ENCODE results near the gene MEIS2.

MEIS2 gene

DNA sequence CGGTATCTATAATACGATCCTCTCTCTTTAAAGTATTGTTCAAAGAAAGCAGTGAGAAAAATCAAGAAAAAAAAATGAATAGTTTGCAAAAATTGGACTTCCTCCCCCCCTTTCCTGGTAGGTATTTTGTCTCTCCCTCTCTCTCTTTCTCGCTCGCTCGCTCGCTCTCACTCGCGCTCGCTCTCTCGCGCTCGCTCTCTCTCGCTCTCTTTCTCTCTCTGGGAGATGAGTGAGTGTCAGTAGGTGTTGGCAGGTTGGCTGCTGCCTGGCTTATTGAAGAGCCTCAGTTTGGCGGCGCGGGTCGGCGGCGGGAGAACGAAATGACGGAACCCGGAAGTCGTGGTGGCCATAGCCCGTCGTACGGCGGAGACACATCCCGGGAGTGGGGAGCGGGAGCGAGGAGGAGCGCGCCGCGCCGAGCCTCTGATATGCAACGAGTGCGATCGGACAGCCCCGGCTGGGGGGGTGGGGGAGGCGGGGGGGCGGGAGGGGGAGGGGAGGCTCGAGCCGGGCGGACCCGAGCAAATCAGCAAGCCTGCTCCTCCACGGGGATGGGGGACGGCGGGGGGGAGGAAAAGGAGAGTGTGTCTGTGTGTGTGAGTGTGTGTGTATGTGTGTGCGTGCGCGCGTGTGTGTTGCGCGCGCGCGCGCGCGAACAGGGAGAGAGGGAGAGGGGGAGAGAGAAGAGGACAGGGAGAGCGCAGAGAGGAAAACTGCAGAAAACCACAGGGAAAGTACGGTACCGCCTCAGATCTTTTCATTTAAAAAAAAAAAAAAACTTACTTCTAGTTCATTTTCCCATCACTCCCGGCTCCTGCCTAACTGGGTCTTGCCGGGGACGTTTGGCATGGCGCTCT lies at the start of gene MEIS2:
Gene MEIS2 (minus strand): TSS at position 441 of the 857 bp plus-strand sequence. CDS start 1,083 bp downstream, outside the sequence.
- DNase-seq: peak; percentile 76

DNA sequence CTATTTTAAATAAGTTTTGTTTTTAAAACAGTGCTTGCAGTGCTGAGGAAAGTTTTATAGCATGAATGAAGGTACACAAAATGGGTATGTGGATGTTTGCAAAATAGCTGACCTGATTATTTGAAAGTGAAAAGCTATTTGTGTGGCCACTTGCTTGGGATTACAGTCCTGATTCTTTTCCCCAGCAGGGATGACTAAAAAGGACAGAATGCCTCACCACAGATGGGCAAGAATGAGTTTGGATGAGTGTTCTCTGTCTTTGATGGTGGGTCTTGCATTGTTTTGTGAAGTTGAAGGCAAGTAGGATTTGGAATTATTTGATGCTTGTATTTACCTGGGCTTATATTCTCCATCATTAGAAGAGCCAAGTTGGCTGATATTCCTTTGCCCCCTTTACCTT lies 48.8 kb upstream of the MEIS2 start:
- no peak for DNase-seq

DNA sequence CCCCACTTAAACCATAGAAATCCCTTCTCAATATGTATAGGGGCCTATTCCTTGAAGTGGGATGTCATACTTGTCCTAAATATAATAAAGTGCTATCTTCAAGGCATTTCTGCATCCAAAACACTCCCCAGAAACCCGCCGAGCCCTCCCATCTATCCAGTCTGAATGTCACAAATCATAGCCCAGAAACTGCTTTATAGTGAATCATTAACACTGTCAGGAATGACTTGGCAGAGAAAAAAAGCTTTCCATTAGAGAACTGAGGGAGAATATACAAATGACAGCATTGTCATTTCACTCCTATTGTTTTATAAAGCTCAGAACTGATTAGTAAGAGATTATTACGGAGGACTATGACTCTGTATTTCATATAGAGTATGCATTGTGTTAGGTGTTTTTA lies 48.4 kb upstream of the MEIS2 start:
- no peak for DNase-seq

DNA sequence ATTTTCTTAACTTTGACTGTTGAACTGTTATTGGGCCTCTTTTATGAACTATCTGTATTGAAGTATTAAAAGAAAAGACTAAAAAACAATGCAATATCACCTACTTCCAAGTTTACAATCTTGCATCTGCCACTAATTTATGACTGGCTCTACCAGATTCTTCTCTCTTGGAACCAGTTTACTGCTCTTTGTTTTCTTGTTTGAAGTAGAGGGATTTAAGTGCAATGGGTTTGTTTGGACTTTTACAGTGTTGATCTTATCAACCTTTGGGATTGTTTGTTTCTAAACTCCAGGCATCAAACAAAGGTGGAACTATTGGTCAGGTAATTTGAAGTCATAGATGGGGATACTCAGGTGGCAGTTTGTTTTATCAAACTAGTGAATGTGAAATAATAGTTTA lies 43.0 kb upstream of the MEIS2 start:
- DNase-seq: no peak

DNA sequence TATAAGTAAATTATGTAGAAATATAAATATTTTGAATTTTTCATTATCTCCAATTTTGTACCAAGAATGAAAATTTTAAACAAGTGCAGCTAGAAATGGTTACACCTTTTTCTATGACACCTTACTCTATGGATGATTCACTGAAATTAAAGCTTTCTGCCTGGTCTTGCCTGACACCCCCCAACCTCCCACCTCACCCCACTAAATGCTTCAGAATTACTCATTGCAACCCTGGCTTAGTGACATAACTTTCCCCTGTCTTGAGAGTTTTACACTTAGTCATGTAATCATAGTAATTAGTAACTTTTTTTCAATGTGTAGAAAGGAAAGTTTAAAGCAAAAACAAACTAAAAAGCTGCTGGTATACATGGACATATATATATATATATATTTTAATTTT lies 42.0 kb upstream of the MEIS2 start:
- no peak for DNase-seq

DNA sequence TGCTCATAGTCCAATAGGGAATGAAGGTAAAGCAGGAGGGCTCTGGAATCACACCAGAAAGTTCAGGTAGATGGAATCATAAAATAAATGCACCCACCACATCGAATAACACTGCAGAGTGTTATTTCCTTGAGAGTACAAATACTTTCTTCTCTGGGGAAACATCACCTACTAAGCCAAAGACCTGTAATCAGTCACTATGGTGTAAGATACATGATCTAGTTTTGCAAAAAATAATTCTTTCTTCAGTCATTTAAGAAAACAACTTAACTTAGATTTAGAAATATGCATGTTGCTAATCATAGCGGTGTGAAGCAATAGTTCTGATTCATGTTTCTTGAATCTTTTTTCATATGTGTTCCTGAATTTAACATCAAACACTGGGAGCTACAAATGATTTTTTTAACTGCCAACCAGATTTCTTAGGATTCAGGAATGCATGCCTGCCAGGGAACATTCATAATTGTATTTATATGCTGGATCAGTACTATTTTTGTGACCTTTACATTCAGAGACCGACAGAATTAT lies 40.2 kb upstream of the MEIS2 start:
- no peak for DNase-seq

DNA sequence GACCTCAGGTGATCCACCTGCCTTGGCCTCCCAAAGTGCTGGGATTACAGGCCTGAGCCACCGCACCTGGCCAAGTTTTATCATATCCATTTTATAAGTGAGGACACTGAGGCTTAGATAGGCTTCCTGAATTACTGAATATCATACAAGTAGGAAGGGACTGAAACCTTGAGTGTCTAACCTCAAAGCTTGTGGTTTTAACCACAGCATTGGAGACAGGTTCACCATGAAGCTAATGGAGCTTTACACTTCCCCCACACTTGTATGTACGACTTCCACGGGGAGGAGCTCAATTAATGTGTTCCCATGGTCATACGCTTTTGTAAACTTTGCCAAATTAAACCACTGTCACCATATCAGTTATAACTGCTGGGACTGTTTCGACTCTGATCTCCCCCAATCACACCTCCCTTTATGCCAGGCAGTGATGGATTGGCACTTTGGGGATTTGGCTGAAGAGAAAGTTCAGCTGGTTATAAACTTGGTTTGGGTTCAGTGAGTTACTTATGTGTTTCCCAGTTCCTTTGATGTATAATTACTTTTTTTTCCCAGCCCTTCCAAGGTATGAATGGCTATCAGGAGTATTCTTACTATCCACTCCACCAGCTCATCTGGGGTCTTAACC lies 38.4 kb upstream of the MEIS2 start:
- no peak for DNase-seq

DNA sequence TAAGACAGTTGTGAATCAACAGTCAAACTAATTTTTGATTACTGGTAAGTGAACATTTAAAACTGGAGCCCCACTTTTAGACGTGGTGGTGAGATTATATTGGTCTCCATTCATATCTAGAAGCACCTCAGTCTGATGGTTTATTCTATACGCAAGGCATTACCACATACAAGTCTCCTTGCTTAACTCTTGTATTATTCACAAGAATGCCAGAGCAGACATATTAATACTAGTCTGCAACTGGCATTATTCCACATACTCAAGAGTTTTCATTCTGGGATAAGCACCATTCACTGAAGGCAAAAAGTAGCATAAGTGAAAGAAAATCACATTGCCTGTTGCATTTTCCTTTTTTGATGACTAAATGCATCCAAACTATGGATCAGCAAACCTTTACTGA lies 36.9 kb upstream of the MEIS2 start:
- DNase-seq: no peak

DNA sequence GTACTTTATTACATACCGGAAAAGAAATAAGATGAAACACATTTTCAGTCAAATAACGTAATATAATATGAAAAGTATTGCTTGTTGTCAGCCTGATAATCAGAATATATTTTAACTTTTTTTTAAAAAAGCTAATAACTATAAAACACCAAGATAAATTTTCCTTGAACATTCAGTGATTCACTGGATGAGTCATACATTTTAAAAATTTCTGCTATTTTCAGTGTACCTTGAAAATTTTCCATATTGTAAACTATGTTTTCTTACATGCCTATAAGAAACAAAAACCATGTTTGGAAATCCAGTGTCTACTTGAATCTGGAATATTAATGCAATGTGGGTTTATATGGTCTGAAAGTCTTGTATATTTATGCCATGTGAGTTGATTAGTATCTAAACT lies 36.3 kb upstream of the MEIS2 start:
- DNase-seq: no peak

DNA sequence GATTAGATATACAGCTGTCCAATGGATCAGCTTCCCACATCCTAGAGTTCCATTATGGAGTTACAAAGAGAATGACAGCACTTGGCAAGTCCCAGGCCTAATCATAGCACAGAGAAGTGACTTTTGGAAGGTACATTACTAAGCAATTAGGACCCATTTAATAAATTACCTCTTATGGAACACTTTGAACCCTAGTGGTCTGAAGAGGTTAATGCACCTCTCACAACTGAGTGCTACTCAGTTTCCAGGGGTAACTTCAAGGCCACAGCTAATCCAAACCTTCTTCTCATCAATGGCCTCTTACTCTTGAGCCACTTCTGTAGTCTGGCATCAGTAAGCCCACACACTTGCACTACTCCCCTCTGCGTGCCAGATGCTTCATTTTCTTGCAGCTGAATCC lies 34.9 kb upstream of the MEIS2 start:
- DNase-seq: peak; percentile 53

DNA sequence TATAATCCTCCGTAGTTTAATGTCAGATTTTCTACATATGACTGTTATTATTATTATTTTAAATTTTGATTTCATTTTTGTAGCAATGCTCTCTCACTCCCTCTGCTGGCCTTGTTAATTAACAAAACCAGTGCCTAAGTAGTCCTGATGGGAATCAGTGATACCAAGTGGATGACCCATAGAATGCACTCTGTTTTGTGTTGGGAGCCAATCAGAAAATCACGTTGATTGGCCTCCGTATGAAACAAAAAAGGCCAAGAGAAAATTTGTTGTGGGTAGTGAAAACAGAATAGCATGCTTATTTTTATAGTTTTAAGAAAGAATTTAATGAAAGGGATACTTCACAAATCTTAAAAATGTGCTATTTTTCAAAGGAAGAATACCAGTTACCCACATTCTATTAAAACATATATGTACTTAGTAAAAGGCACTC lies 34.4 kb upstream of the MEIS2 start:
- peak; percentile 15 for DNase-seq

DNA sequence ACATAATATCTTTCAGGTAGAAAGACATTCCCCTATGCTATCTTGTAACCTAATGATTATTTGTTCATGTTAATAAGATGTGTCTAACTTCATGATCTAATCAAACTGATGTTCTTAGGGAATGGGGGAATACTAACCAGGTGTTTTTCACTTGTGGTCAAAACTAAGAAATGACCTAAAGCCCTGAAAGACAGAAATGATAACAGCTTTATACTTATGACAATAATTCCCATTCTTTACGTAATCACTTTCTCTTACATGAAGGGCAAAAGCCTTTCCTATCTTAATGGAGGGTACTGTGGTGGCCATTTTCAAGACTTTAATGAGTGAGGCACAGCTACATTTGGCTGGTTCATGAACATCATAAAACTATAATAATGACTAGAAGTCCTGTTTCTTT lies 33.9 kb upstream of the MEIS2 start:
- DNase-seq: no peak

DNA sequence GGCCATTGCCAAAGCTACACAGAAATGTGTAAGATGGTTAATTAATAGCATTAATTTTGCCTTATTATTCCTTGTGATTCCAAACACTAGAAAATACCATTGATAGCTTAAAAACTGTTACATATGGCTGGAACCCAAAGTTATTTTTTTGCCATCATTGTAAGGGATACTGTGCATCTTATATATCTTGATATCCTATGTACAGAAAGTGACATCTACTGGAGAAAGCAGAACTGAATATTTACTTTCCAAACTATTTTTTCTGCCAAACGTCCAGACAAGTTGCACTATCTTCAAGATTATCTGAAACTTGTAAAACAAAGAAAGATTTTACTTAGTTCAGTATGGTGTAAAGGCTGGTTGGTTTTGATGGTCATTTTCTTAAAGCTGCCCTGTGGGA lies 33.3 kb upstream of the MEIS2 start:
- no peak for DNase-seq

DNA sequence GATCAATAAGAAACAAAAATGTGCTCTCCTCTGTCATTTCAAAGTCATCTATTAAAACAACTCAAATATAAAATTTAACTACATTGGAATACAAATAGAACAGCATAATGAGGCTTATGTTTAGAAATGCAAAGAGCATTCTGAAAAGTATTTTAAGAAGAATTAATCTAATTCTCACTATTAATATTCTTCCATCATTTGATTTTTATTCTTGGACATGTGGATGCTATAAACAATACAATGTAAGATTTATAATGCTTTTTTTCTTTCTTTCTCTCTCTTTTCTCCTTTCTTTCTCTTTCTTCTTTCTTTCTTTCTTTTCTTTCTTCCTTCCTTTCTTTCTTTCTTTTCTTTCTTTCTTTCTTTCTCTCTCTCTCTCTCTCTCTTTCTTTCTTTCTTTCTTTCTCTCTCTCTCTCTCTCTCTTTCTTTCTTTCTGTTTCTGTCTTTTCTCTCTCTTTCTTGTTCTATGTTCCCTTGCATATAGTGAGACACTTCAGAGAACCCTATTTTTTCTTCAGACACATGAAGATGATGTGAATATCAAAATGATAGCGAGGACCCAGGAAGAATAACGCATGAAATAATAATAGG lies 32.6 kb upstream of the MEIS2 start:
- no peak for DNase-seq

DNA sequence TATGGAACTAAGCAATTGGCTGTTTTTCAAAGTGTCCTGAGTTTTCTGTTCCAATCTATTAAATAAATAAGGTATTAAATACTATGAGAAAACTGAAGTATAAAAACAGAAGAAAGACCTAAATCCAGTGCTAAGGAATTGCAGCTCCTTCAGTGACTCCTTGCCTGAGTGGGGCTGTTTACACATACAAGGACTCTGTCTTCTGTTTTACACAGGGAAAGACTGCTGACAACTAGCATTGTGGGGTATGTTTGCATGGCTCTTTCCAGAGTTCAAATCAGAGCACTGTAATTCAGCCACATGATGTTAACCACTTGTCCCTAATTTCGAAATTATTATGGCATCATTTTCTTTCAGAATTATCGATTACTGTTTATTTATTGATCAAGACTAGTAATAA lies 31.3 kb upstream of the MEIS2 start:
- DNase-seq: no peak

DNA sequence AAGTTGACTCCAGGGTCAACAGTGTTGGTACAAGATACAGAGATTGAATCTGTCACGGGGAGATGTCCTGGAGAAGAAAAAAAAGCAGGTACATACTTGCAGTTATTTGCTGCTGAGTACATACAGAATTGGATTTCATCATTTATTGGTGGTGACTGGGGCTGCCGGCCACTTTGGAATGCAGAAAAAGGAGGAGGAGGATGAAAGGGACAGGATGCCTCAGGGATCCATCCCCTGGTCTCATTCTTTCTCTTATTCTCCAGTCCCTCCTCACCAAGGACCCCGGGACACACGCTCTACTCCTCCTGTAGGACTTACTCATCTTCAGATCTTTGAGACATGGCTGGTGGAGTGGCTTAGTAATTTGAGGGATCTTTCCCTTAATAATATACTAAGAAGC lies 30.0 kb upstream of the MEIS2 start:
- DNase-seq: no peak

DNA sequence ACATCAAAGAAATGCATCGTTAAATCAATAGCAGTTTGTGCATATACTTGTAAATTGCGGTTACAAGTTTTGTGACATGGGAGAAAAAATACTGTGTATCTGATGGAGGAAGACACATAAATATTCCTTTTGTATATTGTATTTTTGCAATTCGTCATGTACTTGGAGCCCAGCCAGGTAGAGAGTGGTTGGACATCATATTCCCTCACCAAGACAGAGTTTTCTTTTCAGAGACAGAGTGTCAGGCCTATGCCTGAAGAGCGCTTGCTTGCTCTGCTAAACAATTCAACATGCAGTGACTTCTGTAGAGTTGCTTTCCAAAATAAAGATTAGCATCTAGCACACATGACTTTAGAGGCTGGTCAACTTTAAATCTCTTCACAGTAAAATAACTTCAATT lies 24.8 kb upstream of the MEIS2 start:
- no peak for DNase-seq

DNA sequence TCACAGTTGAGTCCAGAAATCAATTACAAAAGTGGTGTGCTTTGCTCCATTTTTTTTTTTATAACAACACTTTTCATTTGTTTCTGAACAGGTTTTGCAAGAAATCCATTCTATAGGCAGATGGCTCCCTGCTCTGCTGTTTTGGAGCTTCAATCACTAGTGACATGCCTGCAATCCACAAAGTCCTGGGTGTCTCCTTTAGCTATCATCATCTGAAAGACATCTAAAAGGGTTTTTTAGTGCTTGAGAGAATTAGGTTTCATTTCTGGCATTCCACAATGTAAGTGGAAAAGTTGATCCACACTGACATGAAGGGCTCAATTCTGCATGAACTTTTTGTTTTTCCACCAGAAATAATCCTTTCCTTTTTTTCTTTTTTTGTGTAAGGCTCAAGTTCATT lies 24.0 kb upstream of the MEIS2 start:
- DNase-seq: no peak

DNA sequence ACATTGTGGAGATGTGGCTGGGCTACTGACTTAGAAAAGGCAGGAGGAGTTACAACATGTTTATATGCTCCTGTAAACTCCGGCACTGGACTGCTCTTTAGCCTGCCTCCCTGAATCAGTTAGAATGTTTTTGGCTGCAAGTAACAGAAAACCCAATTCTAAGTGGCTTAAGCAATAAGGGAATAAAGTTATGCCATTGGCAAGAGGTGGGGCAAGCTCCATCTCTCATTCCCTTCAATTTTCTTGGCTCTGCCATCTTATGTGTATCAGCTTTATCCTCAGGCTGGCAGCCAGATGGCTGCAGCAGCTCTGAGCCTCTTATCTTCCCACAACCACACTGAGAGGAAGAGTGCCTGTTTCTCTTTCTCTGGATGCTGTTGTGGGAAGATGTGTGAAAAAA lies 22.4 kb upstream of the MEIS2 start:
- DNase-seq: no peak

DNA sequence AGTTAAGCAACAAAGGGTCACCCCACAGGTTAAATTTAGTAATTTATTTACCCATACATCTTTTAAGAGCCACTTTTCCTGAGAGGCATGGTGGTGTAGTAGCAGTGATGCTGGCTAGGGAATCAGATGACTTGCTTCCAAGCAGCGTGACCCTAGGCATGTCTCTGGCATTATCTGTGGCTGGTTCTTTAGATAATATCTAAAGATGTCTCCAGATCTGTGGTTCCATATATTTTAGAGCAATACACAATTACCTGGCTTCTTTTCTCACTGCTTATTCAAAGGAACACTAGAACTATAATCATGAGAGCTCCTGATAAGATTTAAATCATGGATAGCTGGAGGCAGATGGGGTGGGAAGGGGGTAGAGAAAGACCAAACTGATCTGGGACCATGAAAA lies 21.1 kb upstream of the MEIS2 start:
- no peak for DNase-seq

DNA sequence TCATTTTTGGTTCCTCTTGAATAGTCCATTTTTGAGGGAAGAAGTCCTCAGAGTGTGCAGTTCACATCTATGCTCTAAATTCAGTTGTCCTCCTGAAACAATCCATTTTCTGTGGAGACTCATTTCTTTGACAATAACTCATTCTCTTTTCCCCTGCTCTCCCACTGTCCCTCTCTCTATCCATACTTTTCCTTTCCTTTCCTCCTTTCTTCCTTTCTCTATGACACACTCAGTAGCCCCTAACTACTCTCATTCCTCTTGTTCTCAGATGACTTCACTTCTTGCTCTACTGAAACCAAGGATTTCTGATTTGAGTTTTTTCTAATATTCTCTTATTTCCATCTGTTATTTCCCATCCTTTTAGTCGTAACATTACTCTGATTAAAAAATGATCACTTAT lies 16.7 kb upstream of the MEIS2 start:
- no peak for DNase-seq

DNA sequence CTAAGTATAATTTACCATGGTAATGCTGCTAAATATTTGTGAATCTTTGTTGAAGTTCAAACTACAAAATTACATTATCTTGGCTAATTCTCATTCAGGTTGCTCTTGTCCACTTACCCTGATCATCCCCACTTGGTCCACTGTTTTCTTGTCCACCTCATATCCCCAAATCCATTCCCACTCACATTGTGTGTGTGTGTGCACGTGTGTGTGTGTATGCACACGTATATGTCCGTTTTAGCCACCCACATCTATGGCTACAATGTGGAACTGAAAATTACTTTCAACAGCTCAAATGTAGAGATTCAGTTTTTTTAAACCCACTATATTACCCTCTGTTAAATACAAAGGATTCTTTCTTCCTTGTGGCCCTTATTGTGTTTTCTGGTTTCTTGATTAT lies 15.2 kb upstream of the MEIS2 start:
- no peak for DNase-seq

DNA sequence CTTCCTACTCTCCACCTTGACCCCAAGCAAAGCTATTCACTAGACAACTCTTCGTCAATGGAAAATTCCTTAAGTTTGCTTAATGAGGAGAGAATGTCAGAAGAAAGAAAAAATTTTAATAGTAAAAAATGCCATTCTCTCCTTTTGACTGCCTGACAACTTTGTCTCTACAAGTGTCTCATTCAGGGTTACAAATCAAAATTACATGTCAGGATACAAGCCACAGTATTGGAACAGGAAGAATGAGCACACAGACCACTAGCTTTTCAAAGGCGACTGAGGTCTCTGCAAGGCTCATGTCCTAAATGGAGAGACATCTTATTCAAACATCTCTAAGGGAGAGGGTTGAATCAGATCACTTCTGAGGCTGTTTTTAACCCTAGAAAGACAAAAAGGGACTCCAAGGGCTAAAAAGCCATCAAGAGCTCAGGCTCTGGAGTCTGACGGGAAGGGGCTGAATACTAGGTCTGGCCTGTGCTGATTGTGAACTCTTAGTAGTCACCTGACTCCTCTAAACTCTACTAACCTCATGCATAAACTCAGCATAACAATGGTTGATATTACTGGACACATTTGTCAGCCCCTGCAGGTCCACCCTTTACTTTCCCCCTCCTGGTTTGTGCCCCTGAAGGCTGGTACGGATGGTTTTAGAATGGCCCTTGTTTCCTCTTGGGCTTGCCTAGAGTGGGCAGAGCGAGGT lies 12.8 kb upstream of the MEIS2 start:
- DNase-seq: no peak
